AG04450 (cell line): ENCODE results near the gene RRAS2. TPM values are rescaled to one million over a fixed set of nuclear protein-coding genes. Genes with fewer than 3 reads are reported as not detected.
A peak's percentile ranks its signal among the peaks of the same experiment; 100 is the strongest.
"Not testable (repeated sequence)": the region's sequence is repeated elsewhere in the genome, so short reads cannot be mapped to it uniquely, and the experiment has no call there.

ENCODE experiments used
- CTCF ChIA-PET: fragments of 300-600, 350-600 bp; formaldehyde crosslinking; extraction: SDS; loops from one replicate; lab custom pipeline; 2022; ENCODE audit warnings: antibody characterized with exemption, inconsistent platforms; lab: Charles Lee
- POLR2A ChIA-PET: fragments of 350-600 bp; formaldehyde crosslinking; extraction: SDS; loops from one replicate; lab custom pipeline; 2021; ENCODE audit warnings: antibody characterized with exemption, inconsistent platforms; lab: Yijun Ruan, JAX
- DNase-seq: peaks from one replicate; pipeline ENCODE4 v3.0.0-alpha.2; 2011; ENCODE audit warnings: low read depth, low spot score
- H3K27ac ChIP-seq: one replicate; pipeline ENCODE4 v1.5.1; 2012; ENCODE audit warnings: low read depth, low read length, control low read depth
- H3K27me3 ChIP-seq: one replicate; pipeline ENCODE4 v1.6.0; 2012; ENCODE audit warnings: low read length; ENCODE audit not compliant: control insufficient read depth, insufficient read depth
- H3K4me3 ChIP-seq: 2 replicates; pipeline ENCODE4 v1.5.1; 2011; ENCODE audit warnings: mild to moderate bottlenecking, low read depth, low read length, control low read depth
- H3K9me3 ChIP-seq: 2 replicates; pipeline ENCODE4 v1.5.1; 2012; ENCODE audit warnings: low read length; ENCODE audit not compliant: control insufficient read depth, insufficient read depth
- CTCF ChIP-seq: IDR thresholded peaks from 2 replicates; pipeline ENCODE4 v1.5.1; 2011; ENCODE audit warnings: low read depth, low read length, control low read depth, inconsistent platforms
- polyA plus RNA-seq: library from polyadenylated mRNA; depleted of rRNA; stranded (reverse); fragments of >200 nt; gene quantifications from 2 replicates; pipeline ENCODE4 v1.2.3, GENCODE V29; 2011

The RRAS2 gene
- polyA plus RNA-seq, 1 experiment = 95.8 TPM

GRCh38 chr11:14288189-14288935, 70.6 kb downstream of the RRAS2 start:
- no peak overlapping the region for H3K4me3 ChIP-seq
- H3K27ac ChIP-seq = peak overlapping the region; percentile 88
- ChIA-PET POLR2A (no interaction called here), CTCF (interaction anchor here (0.5 to 4.0 kb wide), 5 partner anchors 12 to 167 kb away, joined by 3 to 19 read pairs (median 5); no protein-coding TSS in a partner anchor)
- TF ChIP-seq CTCF = no peak
- no peaks in the 10 kb centered on the region for H3K27me3 ChIP-seq
- peak; percentile 74 for DNase-seq
- no peaks in the 10 kb centered on the region for H3K9me3 ChIP-seq

- DNase-seq, H3K27ac ChIP-seq, CTCF ChIA-PET, H3K27me3 ChIP-seq, H3K4me3 ChIP-seq, H3K9me3 ChIP-seq, POLR2A ChIA-PET: not testable (repeated sequence)
These were observed 80.1 kb downstream of the RRAS2 start for GRCh38 chr11:14278869-14279268.

GRCh38 chr11:14275076-14275475, 83.9 kb downstream of the RRAS2 start:
- no peak overlapping the region for H3K4me3 ChIP-seq
- CTCF ChIA-PET = interaction anchor here (0.8 kb wide), 1 partner anchor 180 kb away, joined by 3 read pairs; no protein-coding TSS in a partner anchor
- no peak overlapping the region for H3K27ac ChIP-seq
- H3K27me3 ChIP-seq = no peaks in the 10 kb centered on the region
- DNase-seq = no peak
- TF ChIP-seq CTCF = no peak
- no peaks in the 10 kb centered on the region for H3K9me3 ChIP-seq
- POLR2A ChIA-PET = interaction anchor here (1.3 kb wide), 1 partner anchor 26 kb away, joined by 3 read pairs; no protein-coding TSS in a partner anchor

GRCh38 chr11:14273895-14274294, 85.1 kb downstream of the RRAS2 start:
- ChIA-PET POLR2A (no interaction called here), CTCF (interaction anchor here (1.0 kb wide), 1 partner anchor 11 kb away, joined by 4 read pairs; no protein-coding TSS in a partner anchor)
- no peaks in the 10 kb centered on the region for H3K27me3 ChIP-seq
- H3K27ac ChIP-seq = no peak overlapping the region
- DNase-seq = no peak
- H3K4me3 ChIP-seq = no peak overlapping the region
- TF ChIP-seq CTCF = no peak
- no peaks in the 10 kb centered on the region for H3K9me3 ChIP-seq

- Histone ChIP-seq H3K27me3 (no peaks in the 10 kb centered on the region), H3K9me3 (no peaks in the 10 kb centered on the region), H3K4me3 (no peak overlapping the region), H3K27ac (no peak overlapping the region)
- POLR2A ChIA-PET = no interaction called here
- CTCF ChIA-PET = no interaction called here
- no peak for DNase-seq
- TF ChIP-seq CTCF = no peak
These were observed 88.1 kb downstream of the RRAS2 start for GRCh38 chr11:14270690-14271542.
